SH-SY5Y (cell line): ENCODE data around the gene C7orf33.

Experiments used
- GATA2 ChIP-seq: IDR thresholded peaks from 2 replicates; pipeline ENCODE4 v1.6.1; 2011; ENCODE audit warnings: mild to moderate bottlenecking, low read depth, low read length
- GATA3 ChIP-seq: IDR thresholded peaks from 2 replicates; pipeline ENCODE4 v1.6.1; 2011; ENCODE audit warnings: low read depth, mild to moderate bottlenecking, low read length, moderate library complexity

GRCh38 chr7:148545172-148545571 is 45.4 kb upstream of the C7orf33 start:
- no peak for TF ChIP-seq GATA3
- no peak for TF ChIP-seq GATA2
